ENCODE measurements around the gene NANOS2. TPM values are rescaled to one million over a fixed set of nuclear protein-coding genes. Genes with fewer than 3 reads are reported as not detected.

NANOS2 gene
- total RNA-seq, 1 donor from 2014 or later, result not detected

DNA sequence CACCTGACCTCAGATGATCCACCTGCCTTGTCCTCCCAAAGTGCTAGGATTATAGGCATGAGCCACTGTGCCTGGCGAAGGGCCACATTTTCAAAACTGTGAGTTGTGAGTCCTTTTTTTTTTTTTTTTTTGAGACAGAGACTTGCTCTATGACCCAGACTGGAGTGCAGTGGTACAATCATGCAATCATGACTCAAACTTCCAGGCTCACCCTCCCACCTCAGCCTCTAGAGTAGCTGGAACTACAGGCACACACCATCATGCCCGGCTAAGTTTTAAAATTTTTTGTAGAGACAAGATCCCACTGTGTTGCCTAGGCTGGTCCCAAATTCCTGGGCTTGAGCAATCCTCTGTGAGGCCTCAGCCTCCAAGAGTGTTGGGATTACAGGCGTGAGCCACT, 8.4 kb downstream of the NANOS2 start:
- no peak for DNase-seq (ENCODE audit: extremely low spot score, unreplicated experiment)
- H3K4me1 Mint-ChIP-seq (ENCODE audit: unreplicated experiment), result peaks cover 5% of the 10 kb centered on the region
- no peak overlapping the region for H3K4me3 Mint-ChIP-seq (ENCODE audit: unreplicated experiment)
- TF ChIP-seq CTCF (IDR thresholded peaks at IDR 0.05), result no peak
- peaks cover 10% of the 10 kb centered on the region for H3K27me3 Mint-ChIP-seq (ENCODE audit: unreplicated experiment)
- H3K36me3 Mint-ChIP-seq (ENCODE audit: unreplicated experiment), result no peaks in the 10 kb centered on the region
- no peaks in the 10 kb centered on the region for H3K9me3 Mint-ChIP-seq (ENCODE audit: unreplicated experiment)
- H3K27ac Mint-ChIP-seq (ENCODE audit: unreplicated experiment), result no peak overlapping the region

GRCh38 chr19:45905011-45905410, 9.6 kb downstream of the NANOS2 start:
- DNase-seq (ENCODE audit: extremely low spot score, unreplicated experiment), result no peak
- Mint-ChIP-seq H3K27me3 (ENCODE audit: unreplicated experiment) (peaks cover 3% of the 10 kb centered on the region), H3K27ac (ENCODE audit: unreplicated experiment) (no peak overlapping the region), H3K36me3 (ENCODE audit: unreplicated experiment) (peaks cover 2% of the 10 kb centered on the region), H3K9me3 (ENCODE audit: unreplicated experiment) (no peaks in the 10 kb centered on the region), H3K4me1 (ENCODE audit: unreplicated experiment) (peaks cover 12% of the 10 kb centered on the region), H3K4me3 (ENCODE audit: unreplicated experiment) (no peak overlapping the region)
- no peak for TF ChIP-seq CTCF (IDR thresholded peaks at IDR 0.05)

- no peaks in the 10 kb centered on the region for H3K9me3 Mint-ChIP-seq (ENCODE audit: unreplicated experiment)
- peaks cover 12% of the 10 kb centered on the region for H3K4me1 Mint-ChIP-seq (ENCODE audit: unreplicated experiment)
- H3K27me3 Mint-ChIP-seq (ENCODE audit: unreplicated experiment), result no peaks in the 10 kb centered on the region
- DNase-seq (ENCODE audit: extremely low spot score, unreplicated experiment), result peak; percentile 100
- TF ChIP-seq CTCF (IDR thresholded peaks at IDR 0.05), result no peak
- H3K27ac Mint-ChIP-seq (ENCODE audit: unreplicated experiment), result peak overlapping the region; percentile 69
- H3K4me3 Mint-ChIP-seq (ENCODE audit: unreplicated experiment), result peak overlapping the region; percentile 90
- H3K36me3 Mint-ChIP-seq (ENCODE audit: unreplicated experiment), result peaks cover 10% of the 10 kb centered on the region
Measured at GRCh38 chr19:45902651-45903625, 11.6 kb downstream of the NANOS2 start.

DNA sequence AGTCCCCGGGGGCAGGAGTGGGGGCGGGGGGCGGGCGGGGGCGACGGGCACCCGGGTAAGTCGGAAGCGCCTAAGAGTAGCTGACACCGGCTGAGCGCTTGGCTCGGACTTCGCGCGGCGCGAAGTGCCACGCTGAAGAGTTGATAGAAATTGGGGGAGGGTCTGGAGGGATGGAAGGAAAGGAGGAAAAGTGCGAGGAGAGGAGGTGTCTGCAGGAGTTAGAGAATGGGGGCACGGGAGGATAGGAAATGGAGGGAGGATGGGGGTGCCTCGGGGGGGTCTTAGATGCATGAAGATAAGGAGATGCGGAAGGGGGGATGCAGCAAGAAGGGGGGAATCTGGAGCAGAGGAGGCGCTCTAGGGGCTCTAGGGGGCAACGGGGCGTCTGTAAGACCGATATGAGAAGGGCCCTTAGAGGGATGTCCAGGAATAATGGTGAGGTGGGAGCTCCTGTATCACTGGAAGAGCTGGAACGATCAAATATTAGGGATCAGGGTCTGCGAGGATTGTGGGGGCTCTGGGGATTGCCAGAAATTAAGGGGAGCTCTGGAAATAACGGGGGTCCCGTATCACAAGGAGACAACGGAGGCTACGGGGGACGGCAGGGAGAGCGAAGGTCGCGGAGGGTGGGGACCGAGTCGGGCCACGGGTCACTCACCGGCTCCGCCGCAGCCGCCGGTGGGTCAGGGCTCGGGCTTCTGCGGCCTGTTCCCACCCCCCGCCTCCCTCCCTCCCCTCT, 12.5 kb downstream of the NANOS2 start, which contains the start of gene MYPOP:
TSS of gene MYPOP (minus strand) at position 702 of the 739 bp plus-strand sequence. CDS start 840 bp downstream, outside the sequence.
- peak within 1 kb of the TSS; percentile 79 for H3K27ac Mint-ChIP-seq (ENCODE audit: unreplicated experiment)
- H3K27me3 Mint-ChIP-seq (ENCODE audit: unreplicated experiment), result no peaks in the 10 kb centered on the region
- H3K9me3 Mint-ChIP-seq (ENCODE audit: unreplicated experiment), result no peaks in the 10 kb centered on the region
- no peak for DNase-seq (ENCODE audit: extremely low spot score, unreplicated experiment)
- no peak for TF ChIP-seq CTCF (IDR thresholded peaks at IDR 0.05)
- peaks cover 10% of the 10 kb centered on the region for H3K36me3 Mint-ChIP-seq (ENCODE audit: unreplicated experiment)
- peaks cover 12% of the 10 kb centered on the region for H3K4me1 Mint-ChIP-seq (ENCODE audit: unreplicated experiment)
- H3K4me3 Mint-ChIP-seq (ENCODE audit: unreplicated experiment), result peak within 1 kb of the TSS; percentile 90
